ENCODE results near the gene CDK14. TPM values are rescaled to one million over a fixed set of nuclear protein-coding genes. Genes with fewer than 3 reads are reported as not detected.

The CDK14 gene
- polyA plus RNA-seq, 1 donor from 2014 or later = 25.1 TPM

DNA sequence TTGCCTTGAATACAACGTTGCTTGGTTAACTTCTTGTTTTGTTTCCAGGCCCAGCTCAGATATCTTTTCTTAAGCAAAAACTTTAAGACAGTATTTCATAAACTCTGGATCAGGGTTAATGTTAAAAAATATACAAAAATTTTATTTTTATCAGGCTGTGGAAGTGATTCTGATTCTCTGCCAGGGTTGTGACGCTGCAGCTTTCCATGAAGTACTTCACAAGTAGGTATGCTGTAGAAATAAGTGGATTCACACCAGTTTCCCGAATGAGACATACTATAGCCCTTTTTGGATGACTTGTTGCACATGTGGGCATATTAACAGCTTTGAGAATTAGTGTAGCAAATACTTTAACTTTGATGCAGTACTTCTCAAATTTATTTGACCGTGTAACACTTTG, 70.1 kb downstream of the CDK14 start:
- H3K27ac ChIP-seq (ENCODE audit: low read length) = no peak overlapping the region

DNA sequence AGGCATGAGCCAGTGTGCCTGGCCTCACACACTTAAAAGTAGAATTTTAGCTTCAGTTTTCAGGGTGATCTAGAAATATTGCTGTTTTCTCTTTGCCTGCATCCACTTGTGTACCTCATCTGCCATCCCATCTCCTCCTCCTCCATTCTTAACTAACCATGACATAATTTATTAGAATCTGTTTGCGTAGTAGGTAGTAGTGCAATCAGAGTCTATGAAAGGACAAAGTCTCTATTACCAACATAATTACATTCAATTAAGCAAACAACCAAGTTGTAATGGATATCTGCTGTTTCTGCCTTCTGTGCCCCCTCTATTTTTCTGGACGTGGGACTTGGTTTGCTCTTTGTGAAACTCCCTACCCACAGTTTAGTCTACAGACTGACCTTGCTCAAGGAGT, 72.9 kb downstream of the CDK14 start:
- H3K36me3 ChIP-seq (ENCODE audit: insufficient read depth, low read length) = no peaks in the 10 kb centered on the region
- no peak overlapping the region for H2AFZ ChIP-seq (ENCODE audit: low read depth, low read length)
- H3K27me3 ChIP-seq (ENCODE audit: insufficient read depth, low read depth, low read length) = no peaks in the 10 kb centered on the region
- no peak overlapping the region for H3K4me2 ChIP-seq (ENCODE audit: low read length)
- H4K20me1 ChIP-seq (ENCODE audit: insufficient read depth) = no peaks in the 10 kb centered on the region
- no peaks in the 10 kb centered on the region for H3F3A ChIP-seq (ENCODE audit: insufficient read depth, low read length, poor library complexity, severe bottlenecking)
- H3K9me3 ChIP-seq (ENCODE audit: low read length) = no peaks in the 10 kb centered on the region
- peaks cover 12% of the 10 kb centered on the region for H3K79me2 ChIP-seq (replicated peaks; ENCODE audit: insufficient read depth, low read length)
- TF ChIP-seq RAD21 (conservative IDR thresholded peaks at IDR 0.05) (no peak), SMC3 (conservative IDR thresholded peaks at IDR 0.05; ENCODE audit: poor library complexity) (no peak), POLR2AphosphoS5 (IDR thresholded peaks at IDR 0.05) (no peak)
- TF ChIP-seq, protein P1, sequence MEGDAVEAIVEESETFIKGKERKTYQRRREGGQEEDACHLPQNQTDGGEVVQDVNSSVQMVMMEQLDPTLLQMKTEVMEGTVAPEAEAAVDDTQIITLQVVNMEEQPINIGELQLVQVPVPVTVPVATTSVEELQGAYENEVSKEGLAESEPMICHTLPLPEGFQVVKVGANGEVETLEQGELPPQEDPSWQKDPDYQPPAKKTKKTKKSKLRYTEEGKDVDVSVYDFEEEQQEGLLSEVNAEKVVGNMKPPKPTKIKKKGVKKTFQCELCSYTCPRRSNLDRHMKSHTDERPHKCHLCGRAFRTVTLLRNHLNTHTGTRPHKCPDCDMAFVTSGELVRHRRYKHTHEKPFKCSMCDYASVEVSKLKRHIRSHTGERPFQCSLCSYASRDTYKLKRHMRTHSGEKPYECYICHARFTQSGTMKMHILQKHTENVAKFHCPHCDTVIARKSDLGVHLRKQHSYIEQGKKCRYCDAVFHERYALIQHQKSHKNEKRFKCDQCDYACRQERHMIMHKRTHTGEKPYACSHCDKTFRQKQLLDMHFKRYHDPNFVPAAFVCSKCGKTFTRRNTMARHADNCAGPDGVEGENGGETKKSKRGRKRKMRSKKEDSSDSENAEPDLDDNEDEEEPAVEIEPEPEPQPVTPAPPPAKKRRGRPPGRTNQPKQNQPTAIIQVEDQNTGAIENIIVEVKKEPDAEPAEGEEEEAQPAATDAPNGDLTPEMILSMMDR (IDR thresholded peaks at IDR 0.05; ENCODE audit: poor library complexity, severe bottlenecking) = no peak
- H3K9me2 ChIP-seq (ENCODE audit: insufficient read depth, low read length) = no peaks in the 10 kb centered on the region
- no peak overlapping the region for H3K4me3 ChIP-seq (ENCODE audit: low read length)
- H3K9ac ChIP-seq (ENCODE audit: low read length) = no peak overlapping the region
- no peak overlapping the region for H3K27ac ChIP-seq (ENCODE audit: low read length)

More for the DNA sequence above, 70.1 kb downstream of the CDK14 start:
- peaks cover 7% of the 10 kb centered on the region for H3K79me2 ChIP-seq (replicated peaks; ENCODE audit: insufficient read depth, low read length)
- no peaks in the 10 kb centered on the region for H4K20me1 ChIP-seq (ENCODE audit: insufficient read depth)
- H3K9me3 ChIP-seq (ENCODE audit: low read length) = no peaks in the 10 kb centered on the region
- H3K36me3 ChIP-seq (ENCODE audit: insufficient read depth, low read length) = no peaks in the 10 kb centered on the region
- H3F3A ChIP-seq (ENCODE audit: insufficient read depth, low read length, poor library complexity, severe bottlenecking) = no peaks in the 10 kb centered on the region
- no peaks in the 10 kb centered on the region for H3K9me2 ChIP-seq (ENCODE audit: insufficient read depth, low read length)
- TF ChIP-seq EZH2 (IDR thresholded peaks at IDR 0.05; ENCODE audit: borderline replicate concordance, insufficient read depth, low read length, poor library complexity, severe bottlenecking) (no peak), SMC3 (conservative IDR thresholded peaks at IDR 0.05; ENCODE audit: poor library complexity) (no peak), TAF1 (IDR thresholded peaks at IDR 0.05; ENCODE audit: low read depth) (no peak), EP300 (conservative IDR thresholded peaks at IDR 0.05; ENCODE audit: poor library complexity, severe bottlenecking) (no peak), POLR2AphosphoS5 (IDR thresholded peaks at IDR 0.05) (no peak), MXI1 (conservative IDR thresholded peaks at IDR 0.05; ENCODE audit: poor library complexity, severe bottlenecking) (no peak)
- TF ChIP-seq, protein P2, sequence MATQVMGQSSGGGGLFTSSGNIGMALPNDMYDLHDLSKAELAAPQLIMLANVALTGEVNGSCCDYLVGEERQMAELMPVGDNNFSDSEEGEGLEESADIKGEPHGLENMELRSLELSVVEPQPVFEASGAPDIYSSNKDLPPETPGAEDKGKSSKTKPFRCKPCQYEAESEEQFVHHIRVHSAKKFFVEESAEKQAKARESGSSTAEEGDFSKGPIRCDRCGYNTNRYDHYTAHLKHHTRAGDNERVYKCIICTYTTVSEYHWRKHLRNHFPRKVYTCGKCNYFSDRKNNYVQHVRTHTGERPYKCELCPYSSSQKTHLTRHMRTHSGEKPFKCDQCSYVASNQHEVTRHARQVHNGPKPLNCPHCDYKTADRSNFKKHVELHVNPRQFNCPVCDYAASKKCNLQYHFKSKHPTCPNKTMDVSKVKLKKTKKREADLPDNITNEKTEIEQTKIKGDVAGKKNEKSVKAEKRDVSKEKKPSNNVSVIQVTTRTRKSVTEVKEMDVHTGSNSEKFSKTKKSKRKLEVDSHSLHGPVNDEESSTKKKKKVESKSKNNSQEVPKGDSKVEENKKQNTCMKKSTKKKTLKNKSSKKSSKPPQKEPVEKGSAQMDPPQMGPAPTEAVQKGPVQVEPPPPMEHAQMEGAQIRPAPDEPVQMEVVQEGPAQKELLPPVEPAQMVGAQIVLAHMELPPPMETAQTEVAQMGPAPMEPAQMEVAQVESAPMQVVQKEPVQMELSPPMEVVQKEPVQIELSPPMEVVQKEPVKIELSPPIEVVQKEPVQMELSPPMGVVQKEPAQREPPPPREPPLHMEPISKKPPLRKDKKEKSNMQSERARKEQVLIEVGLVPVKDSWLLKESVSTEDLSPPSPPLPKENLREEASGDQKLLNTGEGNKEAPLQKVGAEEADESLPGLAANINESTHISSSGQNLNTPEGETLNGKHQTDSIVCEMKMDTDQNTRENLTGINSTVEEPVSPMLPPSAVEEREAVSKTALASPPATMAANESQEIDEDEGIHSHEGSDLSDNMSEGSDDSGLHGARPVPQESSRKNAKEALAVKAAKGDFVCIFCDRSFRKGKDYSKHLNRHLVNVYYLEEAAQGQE (IDR thresholded peaks at IDR 0.05; ENCODE audit: borderline replicate concordance) = no peak
- TF ChIP-seq, protein P1 (IDR thresholded peaks at IDR 0.05; ENCODE audit: poor library complexity, severe bottlenecking) = no peak
- no peaks in the 10 kb centered on the region for H3K27me3 ChIP-seq (ENCODE audit: insufficient read depth, low read depth, low read length)
- H2AFZ ChIP-seq (ENCODE audit: low read depth, low read length) = no peak overlapping the region
- no peak overlapping the region for H3K4me2 ChIP-seq (ENCODE audit: low read length)
- H3K9ac ChIP-seq (ENCODE audit: low read length) = no peak overlapping the region
- no peak overlapping the region for H3K4me3 ChIP-seq (ENCODE audit: low read length)
